Heart left ventricle (tissue), 13 donors: ENCODE results near the gene C1orf21.

Source experiments
- CTCF ChIP-seq, 12 donors: fragments of 200-600 bp; sonication (generic) in 4 of 12; IDR thresholded peaks; one replicate each; pipeline versions ENCODE4 v1.5.0 to v1.8.0; 2018 to 2022; ENCODE audit warnings: antibody characterized with exemption in 12 of 12, mild to moderate bottlenecking in 5 of 12
- POLR2A ChIP-seq, 2 donors: fragments of 450-650 bp; IDR thresholded peaks; one replicate each; pipeline ENCODE4 v1.6.1; 2017; ENCODE audit warnings: antibody characterized with exemption in 2 of 2, mild to moderate bottlenecking in 2 of 2, moderate library complexity in 2 of 2
- donor health status: ischemic (EF 13 %, LVEDD 7.1; RV severe dilation, severe dysfunction).
- donor health status: DM: no; HTN: yes; CAD: no.
- donor health status: DM: no; HTN: no; CAD: no.
- donor health status: ischemic (EF 25% LVEDD 6.9; RV normal size, moderate dysfunction).
- donor health status: ischemic (EF 25% LVEDD 5.7; RV mildly dilated, moderate dysfunction).
- donor health status: ischemic (EF 35%, LVEDD 5.7; RV mildly dilated, moderate dysfunction).
- donor health status: nonischemic (EF 11% LVEDD 7.7; RV severe dilation, severe dysfunction).
- donor health status: DM: yes; HTN: yes; CAD: no.
- donor health status: PGD.
- donor health status: ischemic (EF 29% LVEDD 5.4; RV normal size, mild dysfunction).
- donor health status: nonischemic (EF 23%, LVEDD 6.1; RV moderate dilation, normal function).

GRCh38 chr1:184567637-184568036 is 180.8 kb downstream of the C1orf21 start:
- TF ChIP-seq CTCF (IDR thresholded peaks at IDR 0.05): no peak
- TF ChIP-seq POLR2A (IDR thresholded peaks at IDR 0.05): no peak
